Panc1 (cell line): ENCODE measurements around the gene CD6. TPM values are rescaled to one million over a fixed set of nuclear protein-coding genes. Genes with fewer than 3 reads are reported as not detected.

Source experiments
- ATAC-seq: fragments of 200-7000 bp; cut with Tn5 transposase; 2 replicates; pipeline ENCODE4 v1.9.1; 2020; ENCODE audit warnings: mild to moderate bottlenecking, moderate library complexity
- BruUV-seq: library from RNA; stranded (reverse); fragments of 400-500 nt; replicated peaks from 2 replicates; lab custom pipeline; 2021; lab: Mats Ljungman, UMichigan
- CTCF ChIA-PET: fragments of 300-600 bp; sonication (Branson Sonifier 250); formaldehyde crosslinking; loops from one replicate; lab custom pipeline; 2022; ENCODE audit warnings: antibody characterized with exemption; lab: Charles Lee
- POLR2A ChIA-PET: fragments of 300-600 bp; sonication (Branson Sonifier 250); formaldehyde crosslinking; loops from one replicate; lab custom pipeline; 2022; ENCODE audit warnings: antibody characterized with exemption; lab: Charles Lee
- DNase-seq: peaks from one replicate; pipeline ENCODE4 v3.0.0-alpha.2; 2010; ENCODE audit warnings: low read depth, low spot score
- H3K27ac ChIP-seq: 2 replicates; pipeline ENCODE4 v1.5.1; 2011; ENCODE audit warnings: mild to moderate bottlenecking, low read length, inconsistent platforms
- H3K27me3 ChIP-seq: fragments of 200-500 bp; sonication (Bioruptor generic); 2 replicates; pipeline ENCODE4 v1.6.0; 2014; ENCODE audit warnings: low read length, inconsistent platforms; ENCODE audit not compliant: control insufficient read depth, insufficient read depth
- H3K36me3 ChIP-seq: fragments of 200-500 bp; sonication (Bioruptor generic); 2 replicates; pipeline ENCODE4 v1.5.1; 2014; ENCODE audit warnings: inconsistent platforms, mild to moderate bottlenecking, low read length, moderate library complexity; ENCODE audit not compliant: control insufficient read depth, insufficient read depth
- H3K4me1 ChIP-seq: 2 replicates; pipeline ENCODE4 v1.5.1; 2011; ENCODE audit warnings: inconsistent platforms, mild to moderate bottlenecking, low read length, moderate library complexity; ENCODE audit not compliant: control insufficient read depth, insufficient read depth
- H3K4me3 ChIP-seq, 2 experiments: 2 replicates each; pipeline ENCODE4 v1.5.1; 2011 to 2012; ENCODE audit warnings: low read depth in 2 of 2, low read length in 2 of 2, mild to moderate bottlenecking in 2 of 2, inconsistent platforms in 1 of 2, moderate library complexity in 1 of 2
- H3K9me3 ChIP-seq: fragments of 200-500 bp; sonication (Bioruptor generic); 2 replicates; pipeline ENCODE4 v1.5.1; 2014; ENCODE audit warnings: low read depth, mild to moderate bottlenecking, inconsistent platforms, low read length, moderate library complexity; ENCODE audit not compliant: control insufficient read depth, insufficient read depth
- CTCF ChIP-seq: fragments of 450-650 bp; IDR thresholded peaks from 2 replicates; pipeline ENCODE4 v1.5.1; 2017; ENCODE audit warnings: mild to moderate bottlenecking
- POLR2AphosphoS5 ChIP-seq: IDR thresholded peaks from 2 replicates; pipeline ENCODE4 v1.6.1; 2012; ENCODE audit warnings: mild to moderate bottlenecking, low read depth, low read length, moderate library complexity
- REST ChIP-seq, 2 experiments: IDR thresholded peaks; 2 replicates each; pipeline ENCODE4 v1.6.1; 2011 to 2012; ENCODE audit warnings: low read depth in 2 of 2, control low read depth in 1 of 2, low read length in 1 of 2, mild to moderate bottlenecking in 1 of 2, moderate library complexity in 1 of 2; ENCODE audit not compliant: insufficient read depth in 1 of 2
- SIN3A ChIP-seq: IDR thresholded peaks from 2 replicates; pipeline ENCODE4 v1.6.1; 2012; ENCODE audit warnings: low read depth, mild to moderate bottlenecking, low read length, moderate library complexity, borderline replicate concordance; ENCODE audit not compliant: insufficient read depth
- TCF7L2 ChIP-seq: IDR thresholded peaks from 2 replicates; pipeline ENCODE4 v1.6.1; 2011; ENCODE audit warnings: mild to moderate bottlenecking, low read depth, low read length, inconsistent platforms
- in situ Hi-C: cut with HindIII; loops from 2 replicates; pipeline ENCODE4 v1.10.0; 2016; ENCODE audit warnings: low sequenced_read_pairs, low pct_unique_long_range_greater_than_20kb
- intact Hi-C: fragments of 100-400 bp; cut with micrococcal nuclease; formaldehyde crosslinking; loops from one replicate; pipeline ENCODE4 v1.10.0; 2022; ENCODE audit not compliant: unreplicated experiment
- total RNA-seq: library from RNA; stranded (reverse); gene quantifications from one replicate; pipeline ENCODE4 v1.2.1, GENCODE V29; 2021; ENCODE audit not compliant: unreplicated experiment

The CD6 gene
- total RNA-seq, 1 experiment from 2014 or later: 1.1 TPM

- DNase-seq: no peak
- Histone ChIP-seq H3K27me3 (no peaks in the 10 kb centered on the region), H3K4me1 (no peaks in the 10 kb centered on the region), H3K27ac (no peak overlapping the region), H3K4me3 (no peak overlapping the region), H3K9me3 (no peaks in the 10 kb centered on the region), H3K36me3 (no peaks in the 10 kb centered on the region)
- no peak for ATAC-seq
- in situ Hi-C loops: no loop called here
- no TSS peak for BruUV-seq
- CTCF ChIA-PET: no interaction called here
- POLR2A ChIA-PET: interaction anchor here (0.6 kb wide), 1 partner anchor 1677 kb away, joined by 4 read pairs; no protein-coding TSS in a partner anchor
- intact Hi-C loops: no loop called here
- no peak for TF ChIP-seq TCF7L2
- no peak for TF ChIP-seq SIN3A
- TF ChIP-seq CTCF: no peak
- TF ChIP-seq POLR2AphosphoS5: no peak
- no peak for TF ChIP-seq REST (IDR thresholded peaks at IDR 0.05; ENCODE audit: insufficient read depth in 1 of 2, low read depth in 2 of 2, low read length in 1 of 2)
These were observed 86.1 kb downstream of the CD6 start for GRCh38 chr11:61057615-61058014.

- CTCF ChIA-PET: interaction anchor here (0.7 kb wide), 1 partner anchor 14 kb away, joined by 5 read pairs; no protein-coding TSS in a partner anchor
- Histone ChIP-seq H3K27ac (no peak overlapping the region), H3K4me3 (no peak overlapping the region), H3K9me3 (no peaks in the 10 kb centered on the region), H3K27me3 (no peaks in the 10 kb centered on the region), H3K36me3 (no peaks in the 10 kb centered on the region), H3K4me1 (no peaks in the 10 kb centered on the region)
- POLR2A ChIA-PET: no interaction called here
- DNase-seq: no peak
- no peak for ATAC-seq
- TF ChIP-seq CTCF (no peak), TCF7L2 (no peak), POLR2AphosphoS5 (no peak), SIN3A (no peak), REST (IDR thresholded peaks at IDR 0.05; ENCODE audit: insufficient read depth in 1 of 2, low read depth in 2 of 2, low read length in 1 of 2) (no peak)
- intact Hi-C loops (no loop called here), in situ Hi-C loops (no loop called here)
- no TSS peak for BruUV-seq
These were observed 87.2 kb downstream of the CD6 start for GRCh38 chr11:61058583-61059259.
